MM.1S (cell line): ENCODE results near the gene TRIM6.

ENCODE experiments used
- DNase-seq: peaks from one replicate; pipeline ENCODE4 v3.0.0-alpha.2; 2015
- H2AFZ ChIP-seq: fragments of 300-600 bp; sonication (generic); 2 replicates; pipeline ENCODE4 v1.6.0; 2016; ENCODE audit warnings: antibody characterized with exemption, low read length
- H3F3A ChIP-seq: fragments of 300-600 bp; sonication (generic); 2 replicates; pipeline ENCODE4 v1.6.1; 2016; ENCODE audit warnings: mild to moderate bottlenecking, antibody characterized with exemption, low read length, moderate library complexity, mixed read lengths; ENCODE audit not compliant: insufficient read depth
- H3K27ac ChIP-seq: fragments of 300-600 bp; sonication (generic); 2 replicates; pipeline ENCODE4 v1.5.1; 2016; ENCODE audit warnings: mild to moderate bottlenecking, low read length
- H3K27me3 ChIP-seq: fragments of 300-600 bp; sonication (generic); replicated peaks from 2 replicates; pipeline ENCODE4 v1.6.0; 2016; ENCODE audit warnings: low read length; ENCODE audit not compliant: insufficient read depth
- H3K36me3 ChIP-seq: fragments of 300-600 bp; sonication (generic); replicated peaks from 2 replicates; pipeline ENCODE4 v1.6.1; 2016; ENCODE audit warnings: mild to moderate bottlenecking, low read length, mixed read lengths; ENCODE audit not compliant: insufficient read depth
- H3K4me1 ChIP-seq: fragments of 300-600 bp; sonication (generic); 2 replicates; pipeline ENCODE4 v1.6.1; 2016; ENCODE audit warnings: low read length, mixed read lengths
- H3K4me2 ChIP-seq: fragments of 300-600 bp; sonication (generic); 2 replicates; pipeline ENCODE4 v1.6.0; 2016; ENCODE audit warnings: low read depth, low read length
- H3K4me3 ChIP-seq: fragments of 300-600 bp; sonication (generic); 2 replicates; pipeline ENCODE4 v1.5.1; 2016; ENCODE audit warnings: low read length, mixed read lengths
- H3K79me2 ChIP-seq: fragments of 300-600 bp; sonication (generic); 2 replicates; pipeline ENCODE4 v1.6.1; 2016; ENCODE audit warnings: mixed run types, low read length, mixed read lengths
- H3K9ac ChIP-seq: fragments of 300-600 bp; sonication (generic); 2 replicates; pipeline ENCODE4 v1.6.1; 2016; ENCODE audit warnings: low read length, mixed read lengths
- H3K9me2 ChIP-seq: fragments of 300-600 bp; sonication (generic); replicated peaks from 2 replicates; pipeline ENCODE4 v1.6.1; 2016; ENCODE audit warnings: mild to moderate bottlenecking, low read length, mixed read lengths; ENCODE audit not compliant: insufficient read depth
- H3K9me3 ChIP-seq: fragments of 300-600 bp; sonication (generic); replicated peaks from 2 replicates; pipeline ENCODE4 v1.6.1; 2016; ENCODE audit warnings: mild to moderate bottlenecking, low read length, mixed read lengths; ENCODE audit not compliant: insufficient read depth
- H4K20me1 ChIP-seq: fragments of 300-600 bp; sonication (generic); 2 replicates; pipeline ENCODE4 v1.6.1; 2016; ENCODE audit warnings: mild to moderate bottlenecking, low read length, moderate library complexity, mixed read lengths; ENCODE audit not compliant: insufficient read depth
- EZH2 ChIP-seq: fragments of 300-600 bp; sonication (generic); optimal IDR thresholded peaks from 2 replicates; pipeline ENCODE3; 2017; ENCODE audit warnings: low read depth, mild to moderate bottlenecking, antibody characterized with exemption, low read length, mixed read lengths
- EZH2phosphoT487 ChIP-seq: fragments of 300-600 bp; sonication (generic); IDR thresholded peaks from 2 replicates; pipeline ENCODE4 v1.6.1; 2018; ENCODE audit warnings: antibody characterized with exemption, low read length
- TF ChIP-seq, protein P1 (sequence below): fragments of 300-600 bp; sonication (generic); IDR thresholded peaks from 2 replicates; pipeline ENCODE4 v1.5.1; 2016; ENCODE audit warnings: antibody characterized with exemption, low read length, mixed read lengths

TRIM6 gene

DNA sequence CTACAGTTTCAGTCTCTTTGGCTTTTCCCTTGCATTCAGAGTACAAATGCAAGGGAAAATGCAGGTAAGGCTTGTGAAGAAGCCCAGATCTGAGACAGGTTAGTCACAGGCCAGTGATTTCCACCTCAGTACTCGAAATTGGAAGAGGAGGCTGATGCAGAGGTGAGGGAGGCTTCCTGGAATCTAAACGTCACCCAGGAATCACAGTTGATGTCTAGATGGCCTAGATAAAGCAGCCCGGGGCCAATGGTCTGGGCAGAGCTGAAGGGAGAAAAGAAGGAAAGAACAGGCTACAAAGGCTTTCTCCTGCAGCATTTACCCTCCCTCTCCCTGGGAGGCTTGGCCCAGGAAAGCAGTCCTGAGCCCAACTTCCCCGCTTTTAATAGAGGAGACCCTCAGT is 8.5 kb downstream of the TRIM6 start:
- no peak overlapping the region for H3K9ac ChIP-seq
- H3F3A ChIP-seq = no peaks in the 10 kb centered on the region
- H3K4me2 ChIP-seq = no peak overlapping the region
- H3K9me3 ChIP-seq = no peaks in the 10 kb centered on the region
- H3K27ac ChIP-seq = no peak overlapping the region
- no peaks in the 10 kb centered on the region for H3K79me2 ChIP-seq
- TF ChIP-seq EZH2phosphoT487 (no peak), EZH2 (no peak)
- TF ChIP-seq, protein P1, sequence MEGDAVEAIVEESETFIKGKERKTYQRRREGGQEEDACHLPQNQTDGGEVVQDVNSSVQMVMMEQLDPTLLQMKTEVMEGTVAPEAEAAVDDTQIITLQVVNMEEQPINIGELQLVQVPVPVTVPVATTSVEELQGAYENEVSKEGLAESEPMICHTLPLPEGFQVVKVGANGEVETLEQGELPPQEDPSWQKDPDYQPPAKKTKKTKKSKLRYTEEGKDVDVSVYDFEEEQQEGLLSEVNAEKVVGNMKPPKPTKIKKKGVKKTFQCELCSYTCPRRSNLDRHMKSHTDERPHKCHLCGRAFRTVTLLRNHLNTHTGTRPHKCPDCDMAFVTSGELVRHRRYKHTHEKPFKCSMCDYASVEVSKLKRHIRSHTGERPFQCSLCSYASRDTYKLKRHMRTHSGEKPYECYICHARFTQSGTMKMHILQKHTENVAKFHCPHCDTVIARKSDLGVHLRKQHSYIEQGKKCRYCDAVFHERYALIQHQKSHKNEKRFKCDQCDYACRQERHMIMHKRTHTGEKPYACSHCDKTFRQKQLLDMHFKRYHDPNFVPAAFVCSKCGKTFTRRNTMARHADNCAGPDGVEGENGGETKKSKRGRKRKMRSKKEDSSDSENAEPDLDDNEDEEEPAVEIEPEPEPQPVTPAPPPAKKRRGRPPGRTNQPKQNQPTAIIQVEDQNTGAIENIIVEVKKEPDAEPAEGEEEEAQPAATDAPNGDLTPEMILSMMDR = no peak
- no peak overlapping the region for H2AFZ ChIP-seq
- H3K9me2 ChIP-seq = no peaks in the 10 kb centered on the region
- H3K4me1 ChIP-seq = no peaks in the 10 kb centered on the region
- no peak for DNase-seq
- H4K20me1 ChIP-seq = no peaks in the 10 kb centered on the region
- H3K4me3 ChIP-seq = no peak overlapping the region
- no peaks in the 10 kb centered on the region for H3K36me3 ChIP-seq
- no peaks in the 10 kb centered on the region for H3K27me3 ChIP-seq

DNA sequence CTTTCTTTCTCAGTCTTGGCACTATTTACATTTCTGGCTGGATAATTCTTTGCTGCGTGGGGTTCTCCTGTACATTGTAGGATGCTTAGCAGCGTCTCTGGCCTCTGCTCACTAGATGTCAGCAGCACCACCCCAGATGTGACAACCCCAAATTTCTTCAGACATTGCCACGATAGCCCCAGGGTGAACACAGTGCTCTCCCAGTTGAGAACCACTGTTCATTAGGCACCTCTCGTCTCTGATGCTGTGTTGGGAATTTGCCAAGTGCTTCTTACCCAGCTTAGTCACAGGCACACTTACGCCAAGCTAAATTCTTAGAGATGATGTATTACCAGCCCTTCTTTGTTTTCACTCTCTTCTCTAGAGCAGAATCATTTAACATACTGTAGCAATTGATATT is 9.4 kb downstream of the TRIM6 start:
- Histone ChIP-seq H3K4me1 (no peaks in the 10 kb centered on the region), H3F3A (no peaks in the 10 kb centered on the region), H3K9ac (no peak overlapping the region), H4K20me1 (no peaks in the 10 kb centered on the region), H3K4me3 (no peak overlapping the region), H3K36me3 (no peaks in the 10 kb centered on the region), H2AFZ (no peak overlapping the region), H3K27ac (no peak overlapping the region), H3K79me2 (no peaks in the 10 kb centered on the region), H3K9me2 (no peaks in the 10 kb centered on the region), H3K27me3 (no peaks in the 10 kb centered on the region), H3K9me3 (no peaks in the 10 kb centered on the region), H3K4me2 (no peak overlapping the region)
- DNase-seq = no peak
- no peak for TF ChIP-seq EZH2
- TF ChIP-seq, protein P1 = no peak
- no peak for TF ChIP-seq EZH2phosphoT487

- no peak overlapping the region for H3K4me3 ChIP-seq
- H4K20me1 ChIP-seq = no peaks in the 10 kb centered on the region
- no peaks in the 10 kb centered on the region for H3F3A ChIP-seq
- no peaks in the 10 kb centered on the region for H3K36me3 ChIP-seq
- no peak overlapping the region for H3K9ac ChIP-seq
- TF ChIP-seq EZH2phosphoT487 (no peak), EZH2 (no peak)
- TF ChIP-seq, protein P1 = no peak
- H3K9me2 ChIP-seq = no peaks in the 10 kb centered on the region
- no peak overlapping the region for H3K27ac ChIP-seq
- no peaks in the 10 kb centered on the region for H3K9me3 ChIP-seq
- no peaks in the 10 kb centered on the region for H3K79me2 ChIP-seq
- H3K4me2 ChIP-seq = no peak overlapping the region
- H3K4me1 ChIP-seq = no peaks in the 10 kb centered on the region
- H2AFZ ChIP-seq = no peak overlapping the region
- DNase-seq = no peak
- no peaks in the 10 kb centered on the region for H3K27me3 ChIP-seq
These were observed 12.4 kb downstream of the TRIM6 start for GRCh38 chr11:5608808-5609207.

- Histone ChIP-seq H3K27me3 (no peaks in the 10 kb centered on the region), H3K9ac (no peak overlapping the region), H2AFZ (no peak overlapping the region), H4K20me1 (no peaks in the 10 kb centered on the region), H3K4me1 (no peaks in the 10 kb centered on the region), H3F3A (no peaks in the 10 kb centered on the region), H3K4me2 (no peak overlapping the region), H3K9me2 (no peaks in the 10 kb centered on the region), H3K9me3 (no peaks in the 10 kb centered on the region), H3K79me2 (no peaks in the 10 kb centered on the region), H3K4me3 (no peak overlapping the region), H3K27ac (no peak overlapping the region), H3K36me3 (no peaks in the 10 kb centered on the region)
- DNase-seq = no peak
- TF ChIP-seq, protein P1 = no peak
- TF ChIP-seq EZH2 (no peak), EZH2phosphoT487 (no peak)
These were observed 14.0 kb downstream of the TRIM6 start for GRCh38 chr11:5610446-5610845.
